GM12878 (cell line): ENCODE data around the gene RIMS1.

Experiments used
- GABPA ChIP-seq: IDR thresholded peaks from 2 replicates; pipeline ENCODE4 v1.6.1; 2014; ENCODE audit warnings: antibody characterized with exemption, low read depth, mild to moderate bottlenecking, inconsistent platforms
- NRF1 ChIP-seq: conservative IDR thresholded peaks from 2 replicates; pipeline ENCODE4 v1.6.1; 2011; ENCODE audit warnings: mild to moderate bottlenecking, low read depth, low read length, improper control_type of control experiment
- TF ChIP-seq, protein P1 (sequence below), 3 experiments: IDR thresholded peaks in 2 of 3; conservative IDR thresholded peaks in 1 of 3; 2 replicates each; pipeline ENCODE4 v1.5.1; 2011; ENCODE audit warnings: low read depth in 3 of 3, low read length in 3 of 3, mild to moderate bottlenecking in 3 of 3, control low read depth in 2 of 3, moderate library complexity in 2 of 3, inconsistent platforms in 1 of 3, mixed read lengths in 1 of 3; ENCODE audit not compliant: control insufficient read depth in 2 of 3, insufficient read depth in 1 of 3; ENCODE audit errors: extremely low read depth in 1 of 3
- TF ChIP-seq, protein P2 (sequence below): IDR thresholded peaks from 2 replicates; pipeline ENCODE4 v1.6.1; 2011; ENCODE audit warnings: mild to moderate bottlenecking, low read depth, low read length, moderate library complexity; ENCODE audit not compliant: insufficient replicate concordance

DNA sequence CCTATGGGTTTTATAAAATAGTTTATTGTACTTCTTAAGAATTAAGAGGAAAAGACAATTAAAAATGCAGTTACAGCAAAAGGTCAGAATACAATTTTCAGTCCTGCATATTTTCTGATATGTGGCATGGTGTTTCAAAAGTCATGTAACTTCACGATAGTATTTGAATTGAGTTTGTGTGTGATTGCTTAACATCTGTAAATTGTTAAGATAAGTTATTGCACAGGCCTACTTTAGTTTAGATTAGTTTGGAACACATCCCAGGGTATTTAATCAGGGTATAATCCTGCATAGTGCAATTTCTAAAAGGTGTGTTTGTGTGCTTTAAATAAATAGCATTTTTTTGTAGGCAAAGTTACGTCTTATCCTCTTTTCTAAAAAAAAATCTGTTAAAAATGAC is 289.6 kb downstream of the RIMS1 start:
- TF ChIP-seq NRF1 (no peak), GABPA (no peak)
- TF ChIP-seq, protein P1, sequence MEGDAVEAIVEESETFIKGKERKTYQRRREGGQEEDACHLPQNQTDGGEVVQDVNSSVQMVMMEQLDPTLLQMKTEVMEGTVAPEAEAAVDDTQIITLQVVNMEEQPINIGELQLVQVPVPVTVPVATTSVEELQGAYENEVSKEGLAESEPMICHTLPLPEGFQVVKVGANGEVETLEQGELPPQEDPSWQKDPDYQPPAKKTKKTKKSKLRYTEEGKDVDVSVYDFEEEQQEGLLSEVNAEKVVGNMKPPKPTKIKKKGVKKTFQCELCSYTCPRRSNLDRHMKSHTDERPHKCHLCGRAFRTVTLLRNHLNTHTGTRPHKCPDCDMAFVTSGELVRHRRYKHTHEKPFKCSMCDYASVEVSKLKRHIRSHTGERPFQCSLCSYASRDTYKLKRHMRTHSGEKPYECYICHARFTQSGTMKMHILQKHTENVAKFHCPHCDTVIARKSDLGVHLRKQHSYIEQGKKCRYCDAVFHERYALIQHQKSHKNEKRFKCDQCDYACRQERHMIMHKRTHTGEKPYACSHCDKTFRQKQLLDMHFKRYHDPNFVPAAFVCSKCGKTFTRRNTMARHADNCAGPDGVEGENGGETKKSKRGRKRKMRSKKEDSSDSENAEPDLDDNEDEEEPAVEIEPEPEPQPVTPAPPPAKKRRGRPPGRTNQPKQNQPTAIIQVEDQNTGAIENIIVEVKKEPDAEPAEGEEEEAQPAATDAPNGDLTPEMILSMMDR (IDR thresholded peaks at IDR 0.05 in 2 of 3, conservative IDR thresholded peaks at IDR 0.05 in 1 of 3; ENCODE audit: control insufficient read depth in 2 of 3, extremely low read depth in 1 of 3, insufficient read depth in 1 of 3, low read depth in 3 of 3, low read length in 3 of 3): no peak
- TF ChIP-seq, protein P2, sequence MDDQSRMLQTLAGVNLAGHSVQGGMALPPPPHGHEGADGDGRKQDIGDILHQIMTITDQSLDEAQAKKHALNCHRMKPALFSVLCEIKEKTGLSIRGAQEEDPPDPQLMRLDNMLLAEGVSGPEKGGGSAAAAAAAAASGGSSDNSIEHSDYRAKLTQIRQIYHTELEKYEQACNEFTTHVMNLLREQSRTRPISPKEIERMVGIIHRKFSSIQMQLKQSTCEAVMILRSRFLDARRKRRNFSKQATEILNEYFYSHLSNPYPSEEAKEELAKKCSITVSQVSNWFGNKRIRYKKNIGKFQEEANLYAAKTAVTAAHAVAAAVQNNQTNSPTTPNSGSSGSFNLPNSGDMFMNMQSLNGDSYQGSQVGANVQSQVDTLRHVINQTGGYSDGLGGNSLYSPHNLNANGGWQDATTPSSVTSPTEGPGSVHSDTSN: no peak
